IMR-90 (cell line): ENCODE results near the gene NISCH. TPM values are rescaled to one million over a fixed set of nuclear protein-coding genes. Genes with fewer than 3 reads are reported as not detected.

Source experiments
- ATAC-seq: fragments of 200-7000 bp; cut with Tn5 transposase; 2 replicates; pipeline ENCODE4 v1.9.1; 2020; ENCODE audit warnings: low read depth, mild to moderate bottlenecking, moderate library complexity
- BruUV-seq: library from RNA; stranded (reverse); fragments of 400-500 nt; replicated peaks from 2 replicates; lab custom pipeline; 2021; lab: Mats Ljungman, UMichigan
- CTCF ChIA-PET: fragments of 300-600 bp; formaldehyde crosslinking; extraction: SDS; loops from one replicate; lab custom pipeline; 2021; ENCODE audit warnings: antibody characterized with exemption; lab: Yijun Ruan, JAX
- POLR2A ChIA-PET: fragments of 300-600 bp; sonication (Branson Sonifier 250); formaldehyde crosslinking; loops from one replicate; lab custom pipeline; 2022; ENCODE audit warnings: antibody characterized with exemption; ENCODE audit not compliant: unreplicated experiment; lab: Charles Lee
- DNase-seq: peaks from one replicate; pipeline ENCODE4 v3.0.0; 2013
- H2AFZ ChIP-seq: replicated peaks from 2 replicates; pipeline ENCODE3; 2013; ENCODE audit warnings: low read length, mild to moderate bottlenecking; ENCODE audit not compliant: poor library complexity
- H2AK5ac ChIP-seq: 2 replicates; pipeline ENCODE4 v1.6.1; 2013; ENCODE audit warnings: low read depth, low read length, inconsistent platforms
- H2AK9ac ChIP-seq: replicated peaks from 2 replicates; pipeline ENCODE3; 2013; ENCODE audit warnings: mild to moderate bottlenecking, low read depth, low read length, moderate library complexity; ENCODE audit not compliant: poor library complexity
- H2BK120ac ChIP-seq: 2 replicates; pipeline ENCODE4 v1.6.1; 2013; ENCODE audit warnings: low read depth, low read length, inconsistent platforms
- H2BK15ac ChIP-seq: 3 replicates; pipeline ENCODE4 v1.6.1; 2013; ENCODE audit warnings: low read depth, low read length, inconsistent platforms
- H2BK20ac ChIP-seq: 2 replicates; pipeline ENCODE4 v1.6.1; 2013; ENCODE audit warnings: low read depth, mild to moderate bottlenecking, inconsistent platforms, low read length, moderate library complexity
- H2BK5ac ChIP-seq: 2 replicates; pipeline ENCODE4 v1.6.1; 2013; ENCODE audit warnings: mild to moderate bottlenecking, low read depth, low read length, inconsistent platforms; ENCODE audit not compliant: poor library complexity, severe bottlenecking
- H3K14ac ChIP-seq: replicated peaks from 2 replicates; pipeline ENCODE4 v1.6.1; 2013; ENCODE audit warnings: low read depth, low read length, inconsistent platforms
- H3K18ac ChIP-seq: 2 replicates; pipeline ENCODE4 v1.6.1; 2013; ENCODE audit warnings: low read depth, low read length, control low read depth
- H3K23ac ChIP-seq: 2 replicates; pipeline ENCODE4 v1.6.1; 2013; ENCODE audit warnings: low read depth, low read length, inconsistent platforms
- H3K27ac ChIP-seq: 2 replicates; pipeline ENCODE4 v1.5.1; 2013; ENCODE audit warnings: mild to moderate bottlenecking, control low read depth, low read length; ENCODE audit not compliant: insufficient read depth
- H3K27me3 ChIP-seq: 2 replicates; pipeline ENCODE4 v1.6.1; 2013; ENCODE audit warnings: low read length; ENCODE audit not compliant: control insufficient read depth, insufficient read depth
- H3K36me3 ChIP-seq: 2 replicates; pipeline ENCODE4 v1.6.1; 2013; ENCODE audit warnings: low read length, mixed read lengths; ENCODE audit not compliant: control insufficient read depth, insufficient read depth
- H3K4ac ChIP-seq: 2 replicates; pipeline ENCODE4 v1.6.1; 2013; ENCODE audit warnings: low read depth, low read length, inconsistent platforms
- H3K4me1 ChIP-seq: 2 replicates; pipeline ENCODE4 v1.6.1; 2013; ENCODE audit warnings: low read length, mixed read lengths; ENCODE audit not compliant: control insufficient read depth, insufficient read depth
- H3K4me2 ChIP-seq: 2 replicates; pipeline ENCODE4 v1.6.1; 2013; ENCODE audit warnings: low read depth, mild to moderate bottlenecking, control low read depth, low read length, moderate library complexity
- H3K4me3 ChIP-seq: 2 replicates; pipeline ENCODE4 v1.5.1; 2013; ENCODE audit warnings: low read depth, mild to moderate bottlenecking, control low read depth, low read length, moderate library complexity; ENCODE audit not compliant: insufficient read depth
- H3K56ac ChIP-seq: 2 replicates; pipeline ENCODE4 v1.6.1; 2013; ENCODE audit warnings: low read length, inconsistent platforms; ENCODE audit not compliant: insufficient read depth; ENCODE audit errors: extremely low read depth
- H3K79me1 ChIP-seq, 2 experiments: 2 replicates each; pipeline ENCODE4 v1.6.1; 2013; ENCODE audit warnings: low read length in 2 of 2, inconsistent platforms in 1 of 2, low read depth in 1 of 2
- H3K9ac ChIP-seq: 2 replicates; pipeline ENCODE4 v1.6.1; 2013; ENCODE audit warnings: low read depth, low read length, control low read depth
- H3K9me1 ChIP-seq: 2 replicates; pipeline ENCODE4 v1.6.1; 2013; ENCODE audit warnings: low read length, inconsistent platforms; ENCODE audit not compliant: insufficient read depth
- H3K9me3 ChIP-seq: 2 replicates; pipeline ENCODE4 v1.6.1; 2013; ENCODE audit warnings: low read length; ENCODE audit not compliant: control insufficient read depth, insufficient read depth
- H4K20me1 ChIP-seq: 2 replicates; pipeline ENCODE4 v1.6.1; 2013; ENCODE audit warnings: low read length, inconsistent platforms; ENCODE audit not compliant: insufficient read depth
- H4K5ac ChIP-seq: 2 replicates; pipeline ENCODE4 v1.6.1; 2013; ENCODE audit warnings: mild to moderate bottlenecking, low read depth, low read length, control low read depth
- H4K8ac ChIP-seq, 2 experiments: 2 replicates each; pipeline ENCODE4 v1.6.1; 2013; ENCODE audit warnings: low read depth in 2 of 2, low read length in 2 of 2, control low read depth in 1 of 2, inconsistent platforms in 1 of 2
- H4K91ac ChIP-seq: 2 replicates; pipeline ENCODE4 v1.6.1; 2013; ENCODE audit warnings: low read depth, low read length, inconsistent platforms; ENCODE audit not compliant: insufficient read depth
- BHLHE40 ChIP-seq: fragments of 150-350 bp; IDR thresholded peaks from 2 replicates; pipeline ENCODE4 v1.6.1; 2016; ENCODE audit warnings: mild to moderate bottlenecking, low read depth, low read length
- CHD1 ChIP-seq: IDR thresholded peaks from 2 replicates; pipeline ENCODE4 v1.6.1; 2012; ENCODE audit warnings: low read depth, low read length, improper control_type of control experiment
- MAZ ChIP-seq: IDR thresholded peaks from 2 replicates; pipeline ENCODE4 v1.6.1; 2012; ENCODE audit warnings: low read depth, mild to moderate bottlenecking, low read length, improper control_type of control experiment, moderate library complexity, borderline replicate concordance
- MXI1 ChIP-seq: IDR thresholded peaks from 2 replicates; pipeline ENCODE4 v1.6.1; 2012; ENCODE audit warnings: low read depth, mild to moderate bottlenecking, low read length, moderate library complexity, borderline replicate concordance
- NFE2L2 ChIP-seq: fragments of 150-350 bp; IDR thresholded peaks from 2 replicates; pipeline ENCODE4 v1.6.1; 2016; ENCODE audit warnings: low read depth, mild to moderate bottlenecking, low read length
- POLR2A ChIP-seq: IDR thresholded peaks from 2 replicates; pipeline ENCODE4 v1.6.1; 2012; ENCODE audit warnings: mild to moderate bottlenecking, low read depth, low read length
- RCOR1 ChIP-seq: IDR thresholded peaks from 2 replicates; pipeline ENCODE4 v1.6.1; 2012; ENCODE audit warnings: mild to moderate bottlenecking, low read length, improper control_type of control experiment; ENCODE audit not compliant: insufficient replicate concordance
- SMC3 ChIP-seq: fragments of 150-350 bp; IDR thresholded peaks from 2 replicates; pipeline ENCODE4 v1.6.1; 2016; ENCODE audit warnings: low read depth, mild to moderate bottlenecking, antibody characterized with exemption, low read length, moderate library complexity
- WGBS, 2 experiments: methylation state at CpG; one replicate each; pipeline versions ENCODE4 v1.1.5 to v1.1.7; 2013; ENCODE audit warnings: missing lambda C conversion rate in 2 of 2; ENCODE audit not compliant: insufficient read length in 1 of 2; ENCODE audit errors: extremely low coverage in 2 of 2; 5-methylcytosine and 5-hydroxymethylcytosine counted together
- dilution Hi-C: fragments of 300-500 bp; cut with HindIII; formaldehyde crosslinking; loops from one replicate; pipeline ENCODE4 v1.14.3; 2018; ENCODE audit warnings: low sequenced_read_pairs; ENCODE audit not compliant: unreplicated experiment
- in situ Hi-C: fragments of 300-500 bp; cut with MboI; formaldehyde crosslinking; loops from 3 replicates; pipeline ENCODE4 v1.14.3; 2019; ENCODE audit warnings: low sequenced_read_pairs, inconsistent platforms, mixed read lengths
- intact Hi-C: fragments of 100-400 bp; cut with micrococcal nuclease; formaldehyde crosslinking; loops from 2 replicates; pipeline ENCODE4 v1.10.0; 2022
- polyA plus RNA-seq, 3 experiments: library from polyadenylated mRNA; depleted of rRNA; stranded (reverse); fragments of >200 nt; gene quantifications; 2 replicates each; pipeline ENCODE4 v1.2.3, GENCODE V29; 2012; ENCODE audit warnings: low replicate concordance in 1 of 3
- total RNA-seq: library from RNA; depleted of rRNA; stranded (reverse); fragments of >200 nt; gene quantifications from 2 replicates; pipeline ENCODE4 v1.2.3, GENCODE V29; 2012

The NISCH gene
- total and polyA plus RNA-seq, 2 of the 4 experiments (the other 2 are of a cell fraction) = 36.9 to 86.0 TPM

- no peak overlapping the region for H2BK15ac ChIP-seq
- H4K20me1 ChIP-seq = no peaks in the 10 kb centered on the region; the same call in none of the 2 replicates
- no peaks in the 10 kb centered on the region for H3K79me1 ChIP-seq
- no peak overlapping the region for H3K18ac ChIP-seq
- H4K8ac ChIP-seq = no peak overlapping the region
- no peak overlapping the region for H3K56ac ChIP-seq
- H4K5ac ChIP-seq = no peak overlapping the region
- in situ Hi-C loops (no loop called here), intact Hi-C loops (no loop called here), dilution Hi-C loops (no loop called here)
- H3K9me3 ChIP-seq = no peaks in the 10 kb centered on the region
- H2BK120ac ChIP-seq = no peak overlapping the region
- BruUV-seq = no TSS peak
- no peak overlapping the region for H2AK5ac ChIP-seq
- TF ChIP-seq POLR2A = no peak
- no peak for TF ChIP-seq BHLHE40
- no peak for TF ChIP-seq CHD1
- no peak for TF ChIP-seq MAZ
- no peak for TF ChIP-seq MXI1
- TF ChIP-seq SMC3 = no peak
- TF ChIP-seq NFE2L2 = no peak
- TF ChIP-seq RCOR1 = no peak
- H2AK9ac ChIP-seq = no peak overlapping the region
- H4K91ac ChIP-seq = no peak overlapping the region
- H3K23ac ChIP-seq = no peak overlapping the region
- H2BK20ac ChIP-seq = no peak overlapping the region
- ATAC-seq = no peak
- no peak overlapping the region for H2AFZ ChIP-seq
- no peak overlapping the region for H3K14ac ChIP-seq
- H3K27me3 ChIP-seq = no peaks in the 10 kb centered on the region
- H3K9me1 ChIP-seq = no peaks in the 10 kb centered on the region
- H3K4me1 ChIP-seq = peaks cover 3% of the 10 kb centered on the region; the same call in 1 of the 2 replicates
- no peak overlapping the region for H2BK5ac ChIP-seq
- no peak for DNase-seq
- no peak overlapping the region for H3K4me3 ChIP-seq
- no peak overlapping the region for H3K4me2 ChIP-seq
- WGBS, 2 experiments = 60% methylated on average over 1 of the region's 18 CpGs; no CpG with 5 or more reads in 1 of the 2 experiments
- no peak overlapping the region for H3K27ac ChIP-seq
- H3K4ac ChIP-seq = no peak overlapping the region
- H3K9ac ChIP-seq = no peak overlapping the region
- H3K36me3 ChIP-seq = no peaks in the 10 kb centered on the region
- ChIA-PET CTCF (no interaction called here), POLR2A (no interaction called here)
These were observed 13.6 kb upstream of the NISCH start for GRCh38 chr3:52441772-52442332.
